ENCODE data around the gene CAD.

DNA sequence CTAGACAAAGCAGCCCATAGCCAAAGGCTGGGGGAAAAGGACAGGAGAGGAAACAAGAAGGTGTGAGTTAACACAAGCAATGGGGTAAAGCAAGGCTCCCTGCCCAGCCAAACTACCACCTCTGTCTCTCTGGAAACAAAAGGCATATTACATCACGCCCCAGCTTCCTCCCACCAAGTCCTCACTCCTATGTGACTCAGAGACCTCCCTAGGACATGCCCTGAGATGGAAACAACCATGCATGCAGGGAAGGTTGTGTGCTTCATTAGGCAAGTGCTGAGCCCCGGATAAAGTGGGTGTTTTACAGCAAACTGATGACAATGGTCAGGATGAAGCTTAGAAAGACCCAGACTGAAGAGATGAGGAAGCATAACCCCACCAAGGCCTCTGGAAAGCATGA, 14.3 kb upstream of the CAD start:
- TF ChIP-seq POLR2AphosphoS5 (IDR thresholded peaks at IDR 0.05; ENCODE audit: low read depth, low read length) (no peak), POLR2A (IDR thresholded peaks at IDR 0.05; ENCODE audit: borderline replicate concordance, extremely low read depth, insufficient read depth, insufficient read length) (no peak), EZH2 (IDR thresholded peaks at IDR 0.05) (no peak)
- TF ChIP-seq, protein P1, sequence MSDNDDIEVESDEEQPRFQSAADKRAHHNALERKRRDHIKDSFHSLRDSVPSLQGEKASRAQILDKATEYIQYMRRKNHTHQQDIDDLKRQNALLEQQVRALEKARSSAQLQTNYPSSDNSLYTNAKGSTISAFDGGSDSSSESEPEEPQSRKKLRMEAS (IDR thresholded peaks at IDR 0.05), result no peak

Measured in HCT116 (cell line).